HFFc6 (cell line): ENCODE measurements around the gene TMEM120B. TPM values are rescaled to one million over a fixed set of nuclear protein-coding genes. Genes with fewer than 3 reads are reported as not detected.

Source experiments
- DNase-seq: peaks from one replicate; pipeline ENCODE4 v3.0.0-alpha.2; 2018
- H3K27ac Mint-ChIP-seq: 2 replicates; pipeline ENCODE4 v1.8.0; 2020; ENCODE audit warnings: mild to moderate bottlenecking, mixed read lengths
- H3K27me3 Mint-ChIP-seq: 2 replicates; pipeline ENCODE4 v1.8.0; 2021; ENCODE audit warnings: mild to moderate bottlenecking, moderate library complexity, mixed read lengths; ENCODE audit not compliant: insufficient read depth
- H3K36me3 Mint-ChIP-seq: 2 replicates; pipeline ENCODE4 v1.8.0; 2021; ENCODE audit warnings: low read depth, mixed read lengths
- H3K4me1 Mint-ChIP-seq: 2 replicates; pipeline ENCODE4 v1.8.0; 2020; ENCODE audit warnings: low read depth, mixed read lengths
- H3K4me3 Mint-ChIP-seq: 2 replicates; pipeline ENCODE4 v1.8.0; 2020; ENCODE audit warnings: mild to moderate bottlenecking, moderate library complexity, mixed read lengths
- H3K9me3 Mint-ChIP-seq: 2 replicates; pipeline ENCODE4 v1.8.0; 2020; ENCODE audit warnings: mild to moderate bottlenecking, mixed read lengths
- CTCF ChIP-seq: fragments of 200-600 bp; sonication (generic); IDR thresholded peaks from 2 replicates; pipeline ENCODE4 v1.5.0; 2021; ENCODE audit warnings: antibody characterized with exemption, mild to moderate bottlenecking
- total RNA-seq, 6 experiments: library from RNA; stranded (reverse); fragmentation: NEBNext Ultra II Directional; extraction: Animal tissue kit (Norgen Biotek cat#: 25700); gene quantifications; 2 replicates in 1 of 6; 3 replicates in 5 of 6; pipeline ENCODE4 v1.2.3, GENCODE V29; 2021

TMEM120B gene
- total RNA-seq, 6 experiments from 2014 or later, result 9.7 to 13.8 (median 12.6) TPM

- no peaks in the 10 kb centered on the region for H3K9me3 Mint-ChIP-seq
- H3K36me3 Mint-ChIP-seq, result peaks cover 6% of the 10 kb centered on the region; the same call in 1 of the 2 replicates
- H3K27ac Mint-ChIP-seq, result peak overlapping the region; percentile 92
- peak; percentile 68 for DNase-seq
- peaks cover 58% of the 10 kb centered on the region for H3K4me1 Mint-ChIP-seq
- peak; percentile 95 for TF ChIP-seq CTCF
- H3K27me3 Mint-ChIP-seq, result peaks cover 2% of the 10 kb centered on the region; the same call in 1 of the 2 replicates
- H3K4me3 Mint-ChIP-seq, result peak overlapping the region; percentile 78
These were observed 82.7 kb downstream of the TMEM120B start for GRCh38 chr12:121795034-121795968.

- Mint-ChIP-seq H3K36me3 (peaks cover 6% of the 10 kb centered on the region), H3K27me3 (no peaks in the 10 kb centered on the region; the same call in 1 of the 2 replicates), H3K9me3 (no peaks in the 10 kb centered on the region), H3K4me1 (peaks cover 65% of the 10 kb centered on the region), H3K4me3 (peak overlapping the region; percentile 86), H3K27ac (peak overlapping the region; percentile 90)
- TF ChIP-seq CTCF, result peak; percentile 68
- DNase-seq, result peak; percentile 85
These were observed 84.6 kb downstream of the TMEM120B start for GRCh38 chr12:121796855-121797751.

- Mint-ChIP-seq H3K9me3 (no peaks in the 10 kb centered on the region), H3K4me3 (peak overlapping the region; percentile 86), H3K27me3 (no peaks in the 10 kb centered on the region; the same call in none of the 2 replicates), H3K4me1 (peaks cover 69% of the 10 kb centered on the region), H3K27ac (peak overlapping the region; percentile 90), H3K36me3 (peaks cover 6% of the 10 kb centered on the region)
- no peak for DNase-seq
- TF ChIP-seq CTCF, result no peak
These were observed 85.6 kb downstream of the TMEM120B start for GRCh38 chr12:121797937-121798786.

DNA sequence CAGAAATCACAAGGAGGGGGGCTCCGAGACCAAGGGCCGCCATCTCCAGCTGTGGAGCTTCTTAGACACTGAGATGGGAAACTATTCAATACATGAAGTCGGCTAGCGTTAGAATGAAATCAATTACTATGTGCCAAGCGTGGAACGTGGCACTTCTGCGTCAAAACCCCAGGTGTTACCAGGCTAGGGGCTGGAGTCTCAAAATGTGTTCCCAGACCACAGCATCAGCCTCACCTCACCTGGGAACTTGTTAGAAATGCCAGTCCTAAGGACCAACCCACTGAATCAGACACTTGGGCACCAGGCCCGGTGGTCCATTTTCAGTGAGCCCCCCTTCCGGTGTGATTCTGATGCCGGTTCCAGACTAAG, 86.2 kb downstream of the TMEM120B start:
- H3K4me1 Mint-ChIP-seq, result peaks cover 69% of the 10 kb centered on the region
- no peak for DNase-seq
- H3K27ac Mint-ChIP-seq, result peak overlapping the region; percentile 89
- peaks cover 6% of the 10 kb centered on the region for H3K36me3 Mint-ChIP-seq
- peak overlapping the region; percentile 82 for H3K4me3 Mint-ChIP-seq
- no peaks in the 10 kb centered on the region for H3K9me3 Mint-ChIP-seq
- TF ChIP-seq CTCF, result no peak
- H3K27me3 Mint-ChIP-seq, result no peaks in the 10 kb centered on the region; the same call in none of the 2 replicates
